Stimulated activated CD4-positive, alpha-beta T cell treated with anti-CD3 and anti-CD28 coated beads, Interleukin-12 subunit alpha, Interleukin-12 subunit beta, amount 100 ng/mL, for 48 hours (primary cell): ENCODE data around the gene IGF2BP1.
A peak's percentile ranks its signal among the peaks of the same experiment; 100 is the strongest.
"Not testable (repeated sequence)": the region's sequence is repeated elsewhere in the genome, so short reads cannot be mapped to it uniquely, and the experiment has no call there.

ENCODE experiments used
- DNase-seq, 3 donors: peaks; one replicate each; pipeline ENCODE4 v3.0.0-alpha.2; 2020; ENCODE audit warnings: low read depth in 2 of 3, low spot score in 1 of 3

IGF2BP1 gene

DNA sequence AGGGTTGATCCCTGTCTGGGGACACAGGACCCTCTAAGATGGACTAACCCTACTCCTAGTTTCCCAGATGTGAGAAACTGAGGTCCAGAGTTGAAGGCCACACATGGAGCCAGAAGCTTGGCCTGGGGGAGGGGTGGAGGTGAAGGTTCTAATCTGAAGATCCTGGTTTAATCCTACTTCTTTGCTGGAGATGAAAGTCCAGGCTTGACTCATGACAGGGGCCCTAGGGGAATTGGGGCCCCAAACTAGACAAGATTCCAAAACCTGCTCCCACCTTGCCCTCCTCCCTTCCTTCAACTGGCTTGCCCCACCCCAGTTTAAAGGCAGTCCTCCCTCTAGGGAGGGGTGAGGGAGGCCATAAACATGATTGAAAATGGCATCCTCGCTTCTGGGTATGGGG, 21.6 kb downstream of the IGF2BP1 start:
- no peak for DNase-seq

DNA sequence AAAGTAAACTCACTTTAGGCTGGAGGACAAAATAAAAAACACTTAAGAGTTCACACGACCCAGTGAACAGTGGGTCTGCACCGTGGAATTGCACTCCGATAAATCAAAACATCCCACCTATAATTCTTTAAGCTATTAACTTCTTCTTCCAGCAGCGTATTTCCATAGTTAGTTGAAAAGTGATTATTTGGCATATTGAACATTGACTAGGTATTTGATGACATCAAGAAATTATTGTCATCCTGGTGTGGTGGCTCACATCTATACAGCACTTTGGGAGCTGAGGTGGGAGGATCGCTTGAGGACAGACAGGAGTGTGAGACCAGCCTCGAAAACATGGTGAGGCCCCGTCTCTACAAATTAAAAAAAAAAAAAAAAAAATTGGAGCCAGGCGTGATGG, 23.4 kb downstream of the IGF2BP1 start:
- no peak for DNase-seq

DNA sequence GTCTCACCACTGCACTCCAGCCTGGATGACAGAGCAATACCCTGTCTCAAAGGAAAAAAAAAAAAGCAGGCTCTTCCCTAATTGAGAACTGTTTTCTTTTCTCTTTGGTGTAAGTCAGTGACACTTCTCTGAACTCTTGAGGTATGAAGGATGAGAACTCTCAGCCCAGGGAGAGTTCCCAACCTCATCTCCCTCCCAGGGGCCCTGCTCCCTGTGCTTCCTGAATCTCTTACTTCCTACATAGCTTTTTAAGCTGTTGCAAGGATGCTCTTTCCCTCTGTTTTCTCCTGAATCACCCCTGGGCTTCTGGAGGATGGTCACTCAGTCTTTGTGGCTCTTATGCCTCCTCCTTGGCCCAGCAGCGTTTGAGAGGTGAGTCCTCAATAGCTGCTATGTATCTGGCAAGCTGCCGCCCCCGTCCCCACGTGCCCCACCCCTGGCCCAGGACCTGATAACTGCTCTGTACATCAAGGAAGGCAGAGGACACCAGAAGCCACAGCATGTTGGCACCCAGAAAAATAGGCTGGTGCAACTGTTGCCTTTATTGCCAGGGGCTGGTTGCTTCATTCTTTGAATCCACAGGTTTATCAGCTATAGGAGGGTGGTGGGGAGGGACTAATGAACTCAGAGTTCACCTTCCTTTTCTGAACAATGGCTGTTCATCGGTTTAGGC, 24.0 kb downstream of the IGF2BP1 start:
- DNase-seq, result no peak

DNA sequence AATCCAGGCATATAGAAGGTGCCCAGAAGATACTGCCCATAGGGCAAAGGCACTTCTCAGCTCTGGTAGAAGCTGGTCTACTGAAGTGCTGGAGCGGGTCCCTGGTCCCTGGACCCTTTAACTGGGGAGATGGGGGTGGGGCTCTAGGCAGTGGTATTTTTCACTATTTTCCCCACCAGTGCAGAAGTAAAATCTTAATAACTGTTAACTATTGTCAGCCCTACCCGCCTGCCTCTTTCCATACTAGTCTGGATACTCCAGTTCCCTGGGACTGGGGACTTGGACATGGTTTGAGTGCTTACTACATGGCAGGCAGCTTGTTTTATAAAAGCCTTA, 24.6 kb downstream of the IGF2BP1 start:
- DNase-seq, result no peak

DNA sequence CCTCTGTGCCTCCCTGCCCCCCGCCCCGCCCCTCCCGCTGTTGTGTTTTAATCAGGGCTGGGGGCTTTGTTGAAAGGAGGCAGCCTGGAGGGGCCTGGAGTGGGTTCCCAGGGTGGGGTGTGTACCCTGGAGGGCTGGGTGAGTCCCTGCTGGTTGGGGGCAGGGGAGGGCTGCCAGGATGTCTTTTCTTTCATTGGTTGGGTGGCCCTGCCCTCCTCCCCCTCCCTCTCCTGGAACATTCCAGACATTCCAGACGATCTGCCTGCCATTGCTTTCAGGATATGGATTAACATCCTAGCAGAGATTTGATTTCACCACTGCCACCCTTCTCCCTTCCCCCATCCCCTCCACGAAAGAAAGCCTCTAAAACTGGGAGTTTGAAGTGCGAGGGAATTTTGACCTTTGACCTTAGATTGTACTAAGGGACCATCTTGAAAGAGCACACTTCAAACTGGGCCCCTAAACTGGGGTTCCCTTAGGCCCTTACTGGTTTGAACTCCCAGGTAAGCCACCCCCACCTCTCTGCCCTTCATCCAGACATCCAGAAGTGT, 25.3 kb downstream of the IGF2BP1 start:
- DNase-seq, result no peak

DNA sequence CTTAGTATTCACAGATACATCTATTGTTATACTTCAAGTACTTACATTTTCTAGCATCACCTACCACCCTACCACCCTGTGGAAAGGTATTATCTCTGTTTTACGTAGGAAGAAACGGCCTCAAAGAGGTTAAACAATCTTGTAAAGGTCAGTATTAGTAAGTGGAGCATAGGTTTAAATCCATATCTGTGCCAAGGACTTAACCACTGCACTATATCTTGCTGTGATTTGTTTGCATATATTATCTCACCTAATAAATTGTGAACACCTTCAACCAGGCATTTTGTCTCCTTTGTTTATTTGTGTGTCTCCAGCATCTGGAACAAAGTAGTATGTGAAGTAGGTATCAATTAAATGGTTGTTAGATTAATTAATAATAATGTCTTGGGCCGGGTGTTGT, 27.3 kb downstream of the IGF2BP1 start:
- no peak for DNase-seq

DNA sequence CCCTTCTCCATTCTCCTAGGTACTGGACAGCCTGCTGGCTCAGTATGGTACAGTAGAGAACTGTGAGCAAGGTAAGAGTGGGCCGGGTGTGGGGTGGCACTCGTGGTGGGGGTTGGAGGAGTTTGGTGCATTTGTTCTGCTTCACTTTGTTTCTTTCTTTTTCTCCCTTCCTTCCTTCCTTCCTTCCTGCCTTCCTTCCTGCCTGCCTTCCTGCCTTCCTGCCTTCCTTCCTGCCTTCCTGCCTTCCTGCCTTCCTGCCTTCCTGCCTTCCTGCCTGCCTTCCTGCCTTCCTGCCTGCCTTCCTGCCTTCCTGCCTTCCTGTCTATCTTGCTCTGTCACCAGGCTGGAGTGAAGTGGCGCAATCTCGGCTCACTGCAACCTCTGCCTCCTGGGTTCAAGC, 29.3 kb downstream of the IGF2BP1 start:
- not testable (repeated sequence) for DNase-seq

DNA sequence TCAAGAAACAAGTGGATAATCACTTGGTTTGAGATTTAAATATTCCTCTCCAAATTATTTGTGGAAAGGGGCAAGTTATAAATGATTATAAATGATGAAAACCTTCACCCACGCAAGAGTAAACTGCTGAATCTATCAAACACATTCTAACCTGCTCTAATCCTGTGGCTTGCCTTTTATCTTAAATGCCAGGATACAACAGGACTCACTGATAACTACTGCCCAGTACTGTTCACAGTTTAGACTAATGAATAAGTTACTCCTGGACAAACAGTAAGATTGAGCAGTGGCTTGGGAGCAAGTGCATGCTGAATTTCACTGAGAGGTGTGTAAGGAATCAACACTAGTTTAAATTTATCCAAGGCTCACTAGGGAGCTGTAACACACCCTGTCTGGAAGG, 31.1 kb downstream of the IGF2BP1 start:
- DNase-seq, result no peak

DNA sequence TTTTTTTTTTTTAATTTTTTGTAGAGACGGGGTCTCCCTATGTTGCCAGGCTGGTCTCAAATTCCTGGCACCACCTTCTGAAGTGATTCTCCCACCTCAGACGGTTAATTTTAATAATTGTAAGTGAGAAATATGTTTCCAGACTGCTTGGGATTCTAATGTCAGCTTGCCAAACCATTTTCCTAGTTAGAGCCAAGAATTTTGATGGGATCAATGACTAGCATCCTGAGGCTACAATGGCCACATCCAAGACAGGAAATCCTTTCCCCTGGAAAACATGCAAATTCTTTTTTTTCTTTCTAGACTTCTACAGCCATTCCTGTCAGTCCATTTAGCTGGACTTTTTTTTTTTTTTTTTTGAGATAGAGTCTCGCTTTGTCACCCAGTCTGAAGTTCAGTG, 32.6 kb downstream of the IGF2BP1 start:
- DNase-seq, result no peak

DNA sequence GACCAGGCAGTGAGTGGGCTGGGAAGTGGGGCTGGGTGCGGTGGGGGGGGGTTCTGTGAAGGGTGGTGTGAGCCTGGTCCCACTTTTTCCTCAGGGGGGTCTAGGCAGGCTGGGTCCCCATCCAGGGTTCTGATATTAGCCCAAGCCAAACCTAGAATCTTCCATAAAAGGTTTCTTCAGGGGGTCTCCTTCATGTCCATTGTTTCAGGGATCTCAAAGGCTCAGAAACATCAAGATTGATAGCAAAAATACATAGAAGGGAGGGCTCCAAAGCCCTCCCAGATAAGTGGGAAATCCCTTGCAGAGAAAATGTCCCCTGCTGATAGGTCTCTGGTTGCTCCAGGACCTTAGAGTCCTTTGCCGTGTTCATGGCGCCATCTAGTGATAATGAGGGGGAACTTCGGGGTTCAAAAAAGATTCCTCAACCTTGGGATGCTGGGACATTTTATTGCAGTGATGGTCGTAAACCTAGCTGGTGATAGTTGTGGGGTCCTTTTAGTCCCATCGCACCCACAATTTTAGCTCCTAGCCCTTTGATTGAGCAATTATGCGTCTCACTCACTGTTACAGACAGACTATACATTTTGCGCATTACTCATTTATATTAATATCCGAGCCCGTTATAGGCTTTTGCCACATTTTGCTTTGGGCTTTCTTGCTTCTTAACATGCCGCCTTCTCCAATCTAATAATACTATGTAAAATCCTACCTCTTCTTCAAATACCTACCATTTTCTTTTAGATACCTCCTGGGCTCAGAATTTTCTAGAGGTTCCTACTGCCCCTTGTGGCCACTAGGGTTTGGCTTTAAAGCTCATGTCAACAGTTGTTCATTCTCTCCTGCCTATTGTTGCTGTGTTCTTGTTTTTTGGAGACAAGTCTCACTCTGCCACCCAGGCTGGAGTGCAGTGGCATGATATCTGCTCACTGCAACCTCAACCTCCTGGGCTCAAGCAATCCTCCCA, 35.1 kb downstream of the IGF2BP1 start:
- DNase-seq, result peak; percentile 16 to 43 (median 22)

DNA sequence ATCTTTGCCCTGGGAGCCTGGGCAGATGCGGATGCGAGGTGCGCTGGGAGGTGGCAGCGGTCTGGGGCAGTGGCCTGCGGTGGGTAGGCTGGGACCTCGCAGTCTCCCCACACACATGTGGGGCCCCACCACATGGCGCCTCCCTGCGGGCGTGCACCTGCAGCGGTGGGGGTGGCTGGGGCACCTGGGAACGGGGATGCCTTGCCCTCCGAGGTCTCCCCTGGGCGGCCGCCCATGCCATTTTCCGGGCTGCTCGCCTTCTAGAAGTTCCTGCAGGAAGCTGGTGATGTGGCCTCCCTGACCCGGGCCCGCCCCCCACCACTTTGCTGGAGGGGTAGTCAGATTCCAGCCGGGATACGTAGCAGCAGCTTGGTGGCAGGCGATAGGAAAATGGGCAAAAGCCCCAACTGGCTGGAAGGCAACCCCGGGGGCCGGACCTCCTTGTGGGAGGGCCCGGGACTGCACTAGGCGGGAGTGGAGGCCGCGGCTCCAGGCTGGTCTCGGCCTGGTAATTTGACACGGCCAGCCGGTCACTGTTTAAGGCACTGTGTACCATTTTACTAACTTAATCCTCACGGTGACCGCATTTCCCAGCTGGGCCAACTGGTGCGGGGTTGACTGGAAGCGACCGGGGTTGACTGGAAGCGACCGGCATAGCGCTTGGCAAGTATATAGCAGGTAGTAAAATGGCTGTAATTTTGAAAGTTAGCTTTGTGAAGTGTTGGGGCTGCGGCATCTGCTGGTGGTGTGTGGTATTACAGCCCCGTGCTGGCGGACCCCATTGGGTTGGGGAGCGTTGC, 38.5 kb downstream of the IGF2BP1 start:
- peak in 2 of 3 donors; percentile 14 to 23 for DNase-seq

DNA sequence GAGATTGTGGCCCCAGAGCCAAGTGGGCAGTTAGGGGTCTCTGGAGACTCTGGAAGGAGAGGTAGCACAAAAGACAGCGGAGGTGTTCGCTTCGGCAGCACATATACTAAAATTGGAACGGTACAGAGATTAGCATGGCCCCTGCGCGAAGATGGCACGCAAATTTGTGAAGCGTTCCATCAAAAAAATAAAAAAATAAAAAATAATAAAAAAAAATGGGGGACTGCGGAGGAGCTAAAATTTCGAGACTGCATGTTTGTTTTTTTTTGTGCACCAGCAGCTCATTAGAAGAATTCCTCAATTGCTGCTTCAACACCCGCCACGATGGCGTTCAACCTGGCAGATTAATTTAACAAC, 39.1 kb downstream of the IGF2BP1 start:
- DNase-seq, result no peak

DNA sequence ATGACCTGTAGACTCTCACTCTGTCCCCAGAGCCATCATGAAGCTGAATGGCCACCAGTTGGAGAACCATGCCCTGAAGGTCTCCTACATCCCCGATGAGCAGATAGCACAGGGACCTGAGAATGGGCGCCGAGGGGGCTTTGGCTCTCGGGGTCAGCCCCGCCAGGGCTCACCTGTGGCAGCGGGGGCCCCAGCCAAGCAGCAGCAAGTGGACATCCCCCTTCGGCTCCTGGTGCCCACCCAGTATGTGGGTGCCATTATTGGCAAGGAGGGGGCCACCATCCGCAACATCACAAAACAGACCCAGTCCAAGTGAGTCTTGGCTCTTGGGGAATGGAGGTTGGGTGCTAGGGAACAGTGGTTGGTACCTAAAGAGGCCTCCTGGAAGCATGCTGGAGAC, 41.0 kb downstream of the IGF2BP1 start:
- no peak for DNase-seq

DNA sequence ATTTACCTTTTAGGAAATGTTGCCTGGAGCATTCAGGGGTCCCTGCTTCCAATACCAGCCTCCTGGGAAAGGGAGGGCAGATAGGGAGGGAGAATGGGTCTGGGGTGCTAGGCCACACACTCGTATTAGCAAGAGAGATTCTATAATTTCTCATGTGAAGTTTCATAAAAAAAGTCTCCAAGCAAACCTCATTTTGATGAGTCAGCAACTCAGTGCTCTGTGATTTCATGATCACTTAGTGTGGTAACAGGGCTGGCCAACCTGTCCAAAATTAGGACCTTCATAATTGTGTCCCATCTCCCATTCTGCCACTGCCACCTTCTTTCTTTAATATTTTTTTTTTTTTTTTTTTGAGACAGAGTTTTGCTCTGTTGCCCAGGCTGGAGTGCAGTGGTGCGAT, 41.4 kb downstream of the IGF2BP1 start:
- DNase-seq, result no peak

DNA sequence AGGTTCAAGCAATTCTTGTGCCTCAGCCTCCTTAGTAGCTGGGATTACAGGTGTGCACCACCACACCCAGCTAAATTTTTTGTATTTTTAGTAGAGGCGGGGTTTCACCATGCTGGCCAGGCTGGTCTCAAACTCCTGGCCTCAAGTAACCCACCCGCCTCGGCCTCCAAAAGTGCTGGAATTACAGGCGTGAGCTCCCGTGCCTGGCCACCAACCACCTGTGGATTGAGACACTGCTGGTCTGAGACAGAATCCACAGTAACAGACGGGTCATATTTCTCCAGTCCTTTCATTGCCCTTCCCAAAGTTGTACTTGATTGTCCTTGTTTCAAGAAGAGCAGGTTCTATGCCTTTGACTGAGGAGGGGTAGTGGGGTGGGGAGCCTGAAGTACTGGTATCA, 42.3 kb downstream of the IGF2BP1 start:
- not testable (repeated sequence) for DNase-seq

DNA sequence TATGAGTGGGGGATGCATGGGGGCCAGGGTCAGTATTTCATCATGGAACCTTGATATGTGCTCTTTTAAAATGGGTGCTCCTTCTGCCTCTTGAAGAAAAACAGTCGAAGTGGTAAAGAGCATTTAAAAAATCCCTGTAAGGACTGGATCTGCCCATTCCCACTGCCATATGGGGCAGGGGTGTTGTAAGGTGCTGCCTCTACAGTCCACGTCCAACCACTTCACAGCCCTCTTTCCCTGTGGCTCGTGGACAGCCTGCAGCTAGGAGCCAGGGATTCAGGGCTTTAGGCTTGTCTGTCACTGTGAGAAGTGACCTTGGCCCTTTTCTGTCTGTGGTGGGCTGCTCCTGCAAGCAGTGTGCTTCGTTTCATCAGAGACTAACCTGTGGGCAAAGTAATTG, 44.3 kb downstream of the IGF2BP1 start:
- no peak for DNase-seq

DNA sequence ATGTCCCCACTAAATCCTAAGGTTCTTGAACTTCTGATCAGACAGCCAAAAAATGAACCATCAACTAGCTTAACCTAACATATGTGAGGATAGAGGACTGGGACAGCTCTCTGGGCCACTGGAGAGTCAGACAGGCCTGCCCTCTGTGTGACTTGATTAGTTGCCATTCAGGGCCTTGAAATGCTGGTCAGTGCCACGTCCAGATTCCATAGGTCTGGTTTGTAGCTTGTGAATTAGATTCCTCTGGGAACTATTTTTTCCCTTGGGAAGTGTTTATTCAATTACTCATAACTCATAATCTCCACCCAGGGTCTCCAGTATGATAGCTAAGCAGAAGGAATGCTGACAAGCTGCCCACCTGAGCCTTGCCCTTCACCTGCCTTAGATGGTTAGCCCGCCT, 48.2 kb downstream of the IGF2BP1 start:
- DNase-seq, result no peak

DNA sequence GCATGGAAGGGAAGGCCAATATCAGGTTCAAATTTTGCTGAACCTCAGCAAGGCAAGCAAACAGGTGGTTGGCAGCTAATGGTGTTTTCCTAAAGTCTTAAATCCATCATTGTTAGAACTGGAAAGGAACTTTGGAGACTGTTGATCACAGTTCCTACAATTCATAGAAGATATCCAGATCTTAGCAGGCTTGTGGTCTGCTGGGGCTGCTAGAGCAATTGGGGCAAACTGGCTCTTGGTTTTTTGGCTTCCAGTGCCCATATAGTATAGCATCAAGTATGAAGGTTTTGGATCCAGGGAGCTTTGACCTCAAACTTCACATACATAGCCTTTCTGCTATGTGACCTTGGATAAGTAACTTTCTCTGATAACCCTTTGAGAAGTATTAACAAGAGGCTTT, 49.7 kb downstream of the IGF2BP1 start:
- no peak for DNase-seq

DNA sequence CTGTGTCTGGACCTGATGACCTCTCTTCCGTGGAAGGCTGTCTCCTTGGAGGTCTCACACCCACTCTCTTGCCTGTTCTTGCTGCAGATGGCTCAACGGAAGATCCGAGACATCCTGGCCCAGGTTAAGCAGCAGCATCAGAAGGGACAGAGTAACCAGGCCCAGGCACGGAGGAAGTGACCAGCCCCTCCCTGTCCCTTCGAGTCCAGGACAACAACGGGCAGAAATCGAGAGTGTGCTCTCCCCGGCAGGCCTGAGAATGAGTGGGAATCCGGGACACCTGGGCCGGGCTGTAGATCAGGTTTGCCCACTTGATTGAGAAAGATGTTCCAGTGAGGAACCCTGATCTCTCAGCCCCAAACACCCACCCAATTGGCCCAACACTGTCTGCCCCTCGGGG, 52.1 kb downstream of the IGF2BP1 start:
- no peak for DNase-seq

DNA sequence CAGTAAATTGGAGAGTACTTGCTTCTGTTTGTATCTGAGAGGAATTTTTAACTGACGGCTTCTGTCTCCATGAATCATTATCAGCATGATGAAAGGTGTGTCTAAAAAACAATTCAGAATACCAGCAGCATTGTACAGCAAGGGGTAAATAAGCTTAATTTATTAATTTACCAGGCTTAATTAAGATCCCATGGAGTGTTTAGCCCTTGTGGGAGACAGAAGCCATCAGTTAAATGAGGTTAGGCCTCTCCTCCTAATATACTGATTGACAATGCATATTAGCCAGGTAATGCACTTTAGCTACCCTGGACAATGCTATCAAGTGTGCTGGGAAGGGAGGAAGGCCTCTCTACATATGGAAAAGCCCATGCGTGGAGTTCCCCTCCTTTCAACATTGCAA, 53.4 kb downstream of the IGF2BP1 start:
- DNase-seq, result no peak

DNA sequence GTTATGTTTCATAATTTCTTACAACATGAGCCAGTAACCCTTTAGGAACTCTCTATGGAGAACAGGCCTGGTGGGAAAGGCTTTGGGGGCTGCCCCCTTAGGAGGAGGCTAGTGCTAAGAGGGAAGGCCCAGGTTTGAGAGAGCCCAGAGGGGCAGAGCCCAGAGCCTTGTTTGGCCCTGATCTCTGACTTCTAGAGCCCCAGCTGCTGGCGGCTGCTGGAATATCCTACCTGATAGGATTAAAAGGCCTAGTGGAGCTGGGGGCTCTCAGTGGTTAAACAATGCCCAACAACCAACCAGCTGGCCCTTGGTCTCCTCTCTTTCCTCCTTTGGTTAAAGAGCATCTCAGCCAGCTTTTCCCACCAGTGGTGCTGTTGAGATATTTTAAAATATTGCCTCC, 54.1 kb downstream of the IGF2BP1 start:
- DNase-seq, result no peak
